Mucosa of gallbladder (tissue), 1 donor: ENCODE results near the gene SMARCA4. TPM values are rescaled to one million over a fixed set of nuclear protein-coding genes. Genes with fewer than 3 reads are reported as not detected.
"Not testable (repeated sequence)": the region's sequence is repeated elsewhere in the genome, so short reads cannot be mapped to it uniquely, and the experiment has no call there.

Experiments used
- DNase-seq: peaks from one replicate; pipeline ENCODE4 v3.0.0-alpha.2; 2020; ENCODE audit warnings: low spot score
- total RNA-seq: library from RNA; stranded (reverse); gene quantifications from one replicate; pipeline ENCODE4 v1.2.1, GENCODE V29; 2021
- donor health status: DM: no; HTN: no; CAD: no.

The SMARCA4 gene
- total RNA-seq, 1 donor from 2014 or later: 95.5 TPM

DNA sequence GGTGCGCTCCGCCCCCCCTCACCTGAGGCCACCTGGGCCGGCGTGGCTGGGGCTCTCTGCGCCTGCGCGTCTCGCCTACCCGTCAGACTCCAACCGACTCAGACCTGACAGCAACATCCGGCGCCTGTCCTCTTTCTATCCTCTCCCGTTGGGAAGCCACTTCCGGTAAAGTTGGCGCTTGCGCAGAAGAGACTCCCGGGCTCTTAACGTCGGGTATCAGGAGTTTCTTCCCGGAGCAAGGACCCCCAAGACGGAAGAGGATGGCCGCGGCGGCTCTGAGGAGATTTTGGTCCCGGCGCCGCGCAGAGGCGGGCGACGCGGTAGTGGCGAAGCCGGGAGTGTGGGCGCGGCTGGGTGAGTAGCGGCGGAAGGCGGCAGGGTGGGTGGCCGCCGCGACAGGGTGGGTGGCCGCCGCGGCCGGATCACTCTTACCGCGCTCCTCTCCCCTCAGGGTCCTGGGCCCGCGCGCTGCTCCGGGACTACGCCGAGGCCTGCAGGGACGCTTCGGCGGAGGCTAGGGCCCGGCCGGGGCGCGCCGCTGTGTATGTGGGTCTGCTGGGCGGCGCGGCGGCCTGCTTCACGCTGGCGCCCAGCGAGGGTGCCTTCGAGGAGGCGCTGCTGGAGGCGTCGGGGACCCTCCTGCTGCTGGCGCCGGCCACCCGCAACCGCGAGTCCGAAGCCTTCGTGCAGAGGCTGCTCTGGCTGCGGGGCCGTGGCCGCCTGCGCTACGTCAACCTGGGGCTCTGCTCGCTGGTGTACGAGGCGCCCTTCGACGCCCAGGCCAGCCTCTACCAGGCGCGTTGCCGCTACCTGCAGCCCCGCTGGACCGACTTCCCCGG, 32.0 kb upstream of the SMARCA4 start, which contains the start of the genes TIMM29 and YIPF2:
TSS of gene TIMM29 (plus strand) at position 249 of the 839 bp plus-strand sequence. CDS start at position 261, 12 bp downstream.
TSS of gene YIPF2 (minus strand) at position 77 of the 839 bp plus-strand sequence. CDS start 229 bp downstream, outside the sequence.
- DNase-seq: peak; percentile 98

DNA sequence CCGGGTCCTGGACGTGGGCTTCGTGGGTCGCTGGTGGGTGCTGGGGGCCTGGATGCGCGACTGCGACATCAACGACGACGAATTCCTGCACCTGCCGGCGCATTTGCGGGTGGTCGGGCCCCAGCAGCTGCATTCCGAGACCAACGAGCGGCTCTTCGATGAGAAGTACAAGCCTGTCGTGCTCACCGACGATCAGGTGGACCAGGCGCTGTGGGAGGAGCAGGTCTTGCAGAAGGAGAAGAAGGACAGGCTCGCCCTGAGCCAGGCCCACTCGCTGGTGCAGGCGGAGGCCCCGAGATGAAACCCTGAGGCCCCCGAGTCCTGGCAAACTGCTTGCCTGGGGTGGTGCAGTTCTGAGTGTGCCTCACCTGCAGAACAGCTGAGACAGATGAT, 31.4 kb upstream of the SMARCA4 start:
- DNase-seq: no peak

DNA sequence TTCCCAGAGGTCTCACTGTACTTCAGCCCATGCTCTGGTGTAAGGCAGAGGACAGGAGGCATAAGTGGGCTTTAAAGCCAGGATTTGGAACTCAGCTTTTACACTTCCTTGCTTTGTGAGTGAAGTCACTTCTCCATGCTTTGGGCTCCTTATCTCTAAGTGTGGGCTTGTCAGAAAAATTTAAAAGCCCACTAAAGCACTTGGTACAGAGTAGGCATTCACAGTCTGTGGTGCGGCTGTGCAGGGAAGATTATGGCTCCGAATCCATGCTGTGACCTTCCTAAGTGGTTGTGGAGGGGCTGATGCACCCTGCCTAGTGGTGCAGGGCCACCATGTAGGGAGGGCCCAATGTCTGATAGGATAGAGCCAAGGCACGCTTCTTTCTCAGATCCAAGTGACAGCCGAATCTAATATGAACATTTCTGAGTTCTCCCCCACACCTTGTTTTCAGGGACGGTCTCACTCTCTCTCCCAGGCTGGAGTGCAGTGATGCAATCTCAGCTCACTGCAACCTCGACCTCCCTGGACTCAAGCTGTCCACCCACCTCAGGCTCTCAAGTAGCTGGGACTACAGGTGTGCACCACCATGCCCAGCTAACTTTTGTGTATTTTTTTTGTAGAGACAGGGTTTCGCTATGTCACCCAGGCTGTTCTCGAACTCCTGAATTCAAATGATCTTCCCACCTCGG, 25.3 kb upstream of the SMARCA4 start:
- no peak for DNase-seq

DNA sequence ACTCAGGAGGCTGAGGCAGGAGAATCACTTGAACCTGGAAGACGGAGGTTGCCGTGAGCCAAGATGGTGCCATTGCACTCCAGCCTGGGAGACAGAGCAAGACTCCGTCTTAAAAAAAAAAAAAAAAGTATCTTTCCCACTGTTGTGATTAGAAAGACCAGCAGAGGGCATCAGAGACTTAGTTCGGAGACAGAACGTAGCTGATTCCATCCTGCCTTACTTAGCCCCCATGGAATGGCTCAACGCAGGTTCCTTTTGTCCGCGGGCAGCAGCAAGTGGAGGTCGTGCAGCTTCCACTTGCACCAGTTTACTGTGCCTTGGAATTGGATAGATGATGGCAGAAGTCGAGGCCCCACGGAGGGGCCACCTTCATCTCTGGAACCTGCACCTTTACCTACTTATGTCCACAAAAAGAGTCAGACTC, 24.2 kb upstream of the SMARCA4 start:
- DNase-seq: peak; percentile 51

DNA sequence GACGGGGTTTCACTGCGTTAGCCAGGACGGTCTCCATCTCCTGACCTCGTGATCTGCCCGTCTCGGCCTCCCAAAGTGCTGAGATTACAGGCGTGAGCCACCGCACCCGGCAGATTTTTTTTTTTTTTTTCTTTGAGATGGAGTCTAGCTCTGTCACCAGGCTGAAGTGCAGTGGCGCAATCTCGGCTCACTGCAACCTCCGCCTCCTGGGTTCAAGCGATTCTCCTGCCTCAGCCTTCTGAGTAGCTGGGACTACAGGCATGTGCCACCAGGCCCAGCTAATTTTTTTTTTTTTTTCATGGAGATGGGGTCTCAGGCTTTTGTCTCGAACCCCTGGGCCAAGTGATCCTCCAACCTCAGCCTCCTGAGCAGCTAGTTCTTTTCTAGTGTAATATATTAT, 19.2 kb upstream of the SMARCA4 start:
- DNase-seq: not testable (repeated sequence)

DNA sequence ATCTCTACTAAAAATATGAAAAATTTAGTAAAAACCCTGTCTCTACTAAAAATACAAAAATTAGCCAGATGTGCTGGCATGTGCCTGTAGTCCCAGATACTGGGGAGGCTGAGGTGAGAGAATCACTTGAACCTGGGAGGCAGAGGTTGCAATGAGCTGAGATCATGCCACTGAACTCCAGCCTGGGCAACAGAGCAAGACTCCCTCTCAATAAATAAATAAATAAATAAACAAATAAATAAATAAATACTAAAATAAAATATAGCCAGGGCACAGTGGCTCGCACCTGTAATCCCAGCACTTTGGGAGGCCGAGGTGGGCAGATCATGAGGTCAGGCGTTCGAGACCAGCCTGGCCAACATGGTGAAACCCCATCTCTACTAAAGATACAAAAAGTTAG, 17.4 kb upstream of the SMARCA4 start:
- not testable (repeated sequence) for DNase-seq

DNA sequence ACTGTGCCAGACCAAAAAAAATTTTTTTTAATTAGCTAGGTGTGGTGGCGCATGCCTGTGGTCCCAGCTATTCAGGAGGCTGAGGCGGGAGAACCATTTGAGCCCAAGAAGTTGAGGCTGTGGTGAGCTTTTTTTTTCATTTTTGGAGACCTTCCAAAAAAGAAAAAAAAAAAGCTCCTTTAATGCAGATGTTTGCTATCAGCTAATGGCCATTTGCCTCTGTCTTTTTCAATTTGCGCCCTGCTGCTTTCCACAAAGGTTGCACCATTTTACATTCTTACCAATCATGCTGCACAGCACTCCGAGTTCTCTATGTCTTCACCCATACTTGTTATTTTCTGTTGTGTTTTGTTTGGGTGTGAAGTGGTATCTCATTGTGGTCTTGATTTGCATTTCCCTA, 15.6 kb upstream of the SMARCA4 start:
- DNase-seq: no peak

DNA sequence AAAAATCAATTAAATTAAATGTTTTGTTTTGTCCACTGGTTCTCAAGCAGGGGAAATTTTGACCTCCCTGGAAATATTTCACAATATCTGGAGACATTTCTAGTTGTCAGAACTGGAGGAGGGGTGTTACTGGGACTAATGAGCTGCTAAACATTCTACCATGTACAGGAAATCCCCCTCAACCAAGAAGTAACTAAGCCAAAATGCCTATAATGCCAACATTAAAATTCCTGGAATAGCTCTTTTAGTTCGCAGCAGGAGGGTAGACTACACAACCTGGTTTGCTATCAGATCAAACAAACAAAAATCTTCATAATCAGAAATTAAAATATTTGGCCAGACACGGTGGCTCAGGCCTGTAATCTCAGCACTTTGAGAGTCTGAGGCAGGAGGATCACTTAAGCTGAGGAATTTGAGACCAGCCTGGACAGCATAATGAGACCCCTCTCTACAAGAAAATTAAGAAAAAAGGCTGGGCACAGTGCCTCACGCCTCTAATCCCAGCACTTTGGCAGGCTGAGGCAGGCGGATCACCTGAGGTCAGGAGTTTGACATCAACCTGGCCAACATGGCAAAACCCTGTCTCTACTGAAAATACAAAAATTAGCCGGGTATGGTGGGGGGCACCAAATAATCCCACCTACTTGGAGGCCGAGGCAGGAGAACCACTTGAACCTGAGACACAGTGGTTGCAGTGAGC, 13.7 kb upstream of the SMARCA4 start:
- no peak for DNase-seq

DNA sequence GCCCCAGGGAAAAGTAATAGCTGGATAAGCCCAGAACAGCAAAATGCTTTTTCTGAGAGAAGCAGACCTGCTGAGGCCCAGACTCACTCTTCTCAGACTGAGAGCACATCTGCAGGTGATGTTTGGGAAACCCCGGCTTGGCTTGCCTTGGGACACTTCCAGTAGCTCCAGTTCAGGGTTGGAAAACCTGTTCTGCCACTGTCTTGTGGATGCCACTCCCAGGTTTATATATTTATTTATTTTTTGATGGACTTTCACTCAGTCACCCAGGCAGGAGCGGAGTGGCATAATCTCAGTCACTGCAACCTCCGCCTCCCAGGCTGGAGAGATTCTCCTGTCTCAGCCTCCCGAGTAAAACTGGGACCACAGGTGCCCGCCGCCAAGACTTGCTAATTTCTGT, 8.0 kb upstream of the SMARCA4 start:
- DNase-seq: peak; percentile 79

DNA sequence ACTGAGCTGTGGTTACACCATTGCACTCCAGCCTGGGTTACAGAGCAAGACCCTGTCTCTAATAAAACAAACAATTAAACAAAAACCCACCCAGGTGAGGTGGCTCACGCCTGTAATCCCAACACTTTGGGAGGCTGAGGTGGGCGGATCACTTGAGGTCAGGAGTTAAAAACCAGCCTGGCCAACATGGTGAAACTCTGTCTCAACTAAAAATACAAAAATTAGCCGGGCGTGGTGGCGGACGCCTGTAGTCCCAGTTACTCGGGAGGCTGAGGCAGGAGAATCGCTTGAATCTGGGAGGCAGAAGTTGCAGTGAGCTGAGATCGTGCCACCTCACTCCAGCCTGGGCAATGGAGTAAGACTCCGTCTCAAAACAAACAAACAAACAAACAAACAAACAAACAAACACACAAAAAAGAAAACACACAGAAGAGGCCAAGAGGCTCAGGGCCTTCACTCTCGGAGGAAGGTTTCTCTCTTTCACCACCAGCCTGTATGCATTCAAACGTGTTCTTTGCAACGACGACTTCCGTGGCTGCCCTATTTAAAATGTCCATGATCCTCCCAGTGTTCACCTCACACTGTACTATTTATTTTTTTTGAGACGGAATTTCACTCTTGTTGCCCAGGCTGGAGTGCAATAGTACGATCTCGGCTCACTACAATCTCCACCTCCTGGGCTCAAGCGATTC, 1.4 kb upstream of the SMARCA4 start:
- not testable (repeated sequence) for DNase-seq

DNA sequence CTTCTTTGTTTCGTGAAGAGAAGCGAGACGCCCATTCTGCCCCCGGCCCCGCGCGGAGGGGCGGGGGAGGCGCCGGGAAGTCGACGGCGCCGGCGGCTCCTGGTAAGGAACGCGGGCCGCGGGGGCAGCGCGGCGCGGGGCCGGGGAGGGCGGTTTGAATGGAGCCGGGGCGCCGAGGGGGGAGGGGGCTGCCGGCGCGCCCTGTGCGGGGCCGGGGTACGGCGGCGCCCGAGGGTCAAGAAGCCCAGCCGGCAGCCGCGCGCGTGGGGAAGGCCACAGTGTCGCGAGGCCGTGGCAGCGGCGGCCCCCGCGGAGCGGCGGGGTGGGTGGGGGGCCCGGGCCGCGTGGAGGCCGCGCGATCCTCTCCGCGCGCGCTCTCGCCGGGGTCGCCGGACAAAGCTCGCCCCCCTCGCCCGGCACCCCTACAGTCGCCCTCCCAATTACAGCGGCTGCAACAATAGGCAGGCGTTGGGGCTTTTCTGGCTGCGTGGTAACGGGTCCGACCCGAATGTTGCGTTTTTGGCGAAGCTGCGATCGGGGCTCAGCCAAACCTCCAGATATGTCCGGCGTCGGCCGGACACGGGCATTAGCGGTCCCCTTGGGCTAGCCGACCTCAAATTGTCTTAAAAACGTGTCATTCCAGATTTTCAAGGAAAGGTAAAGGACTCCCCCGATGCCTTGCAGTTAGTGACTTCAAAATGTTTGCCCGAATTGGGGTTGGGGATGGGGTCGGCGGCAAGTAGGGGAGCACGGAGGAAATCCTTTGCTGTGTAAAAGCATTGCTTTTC, 437 bp downstream of the SMARCA4 start:
- peak; percentile 18 for DNase-seq

DNA sequence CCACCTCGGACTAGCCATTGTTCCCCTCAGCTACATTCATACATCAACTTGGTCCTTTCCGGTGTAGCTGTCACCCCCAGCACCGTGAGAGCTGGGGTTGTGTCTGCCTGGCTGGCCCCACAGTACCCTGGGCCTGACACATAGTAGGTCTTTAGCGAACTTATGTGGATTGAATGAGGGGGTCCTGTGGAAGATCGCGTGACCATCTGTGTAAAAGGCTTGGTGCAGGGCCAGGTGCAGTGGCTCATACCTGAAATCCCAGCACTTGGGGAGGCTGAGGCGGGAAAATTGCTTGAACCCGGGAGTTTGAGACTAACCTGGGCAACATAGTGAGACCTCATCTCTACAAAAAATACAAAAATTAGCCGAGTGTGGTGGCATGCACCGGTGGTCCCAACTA, 2.0 kb downstream of the SMARCA4 start:
- DNase-seq: no peak

DNA sequence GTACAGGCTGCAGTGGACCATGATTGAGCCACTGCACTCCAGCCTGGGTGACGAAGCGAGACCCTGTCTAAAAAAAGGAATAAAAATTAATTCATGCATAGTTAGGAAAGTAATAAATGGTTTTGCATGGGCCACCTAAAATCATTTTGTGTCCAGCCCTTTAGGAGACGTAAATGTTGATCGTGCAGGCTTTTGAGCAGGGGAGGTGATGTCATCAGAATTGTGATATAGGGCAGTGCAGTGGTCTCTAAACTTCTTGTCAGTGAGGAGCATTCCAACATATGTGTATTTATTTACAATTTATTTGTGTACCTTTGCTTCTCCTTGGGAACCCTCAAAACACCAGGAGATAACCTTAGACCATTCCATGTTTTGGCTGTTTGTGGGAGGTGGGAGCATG, 3.0 kb downstream of the SMARCA4 start:
- no peak for DNase-seq

DNA sequence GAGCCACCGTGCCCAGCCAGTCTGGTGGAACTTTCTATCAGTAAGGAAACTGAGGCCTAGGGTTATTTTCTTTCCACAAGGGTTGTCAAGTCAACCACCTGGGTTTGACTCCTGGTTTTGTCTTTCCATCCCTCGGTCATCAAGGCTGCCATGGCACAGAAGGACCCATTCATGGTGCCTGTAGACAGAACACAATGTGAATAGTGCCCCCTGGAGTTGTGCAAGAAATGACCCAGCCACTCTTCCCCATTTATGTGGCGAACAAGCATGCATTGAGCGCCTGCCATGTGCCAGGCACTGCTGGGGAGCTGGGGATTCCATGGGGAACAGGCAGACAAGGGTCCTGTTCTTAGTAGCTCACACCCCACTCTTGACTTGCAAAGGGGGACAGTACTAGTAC, 4.1 kb downstream of the SMARCA4 start:
- no peak for DNase-seq

DNA sequence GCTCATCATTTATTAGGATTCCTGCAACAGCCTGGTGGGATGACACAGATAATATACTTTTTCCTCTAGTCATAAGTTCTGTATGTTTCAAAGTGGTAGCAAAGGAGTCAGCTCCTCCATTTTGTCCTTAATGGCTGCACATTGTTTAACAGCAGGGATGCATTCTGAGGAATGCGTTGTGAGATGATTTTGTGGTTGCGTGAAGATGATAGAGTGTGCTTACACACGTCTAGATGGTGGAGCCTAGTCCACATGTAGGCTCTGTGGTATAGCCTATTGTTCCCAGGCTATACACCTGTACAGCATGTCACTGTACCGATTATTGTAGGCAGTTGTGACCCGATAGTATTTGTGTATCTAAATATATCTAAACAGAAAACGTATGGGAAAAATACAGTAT, 4.6 kb downstream of the SMARCA4 start:
- no peak for DNase-seq

DNA sequence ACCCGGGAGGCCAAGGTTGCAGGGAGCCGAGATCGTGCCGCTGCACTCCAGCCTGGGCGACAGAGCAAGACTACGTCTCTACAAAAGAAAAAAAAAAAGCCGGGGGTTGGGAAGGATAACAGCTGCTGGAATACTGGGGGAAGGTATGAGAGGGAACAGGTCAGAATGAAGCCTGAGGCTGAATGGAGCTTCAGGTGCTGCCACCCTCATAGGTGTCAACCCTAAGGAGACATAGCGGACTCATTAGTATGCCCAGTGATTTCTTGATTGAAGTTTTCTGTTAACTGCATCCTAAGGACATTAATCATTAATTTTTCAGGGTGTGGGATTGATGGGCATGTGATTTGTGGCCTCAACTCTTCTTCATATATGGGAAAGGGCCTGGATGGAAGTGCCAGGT, 6.0 kb downstream of the SMARCA4 start:
- DNase-seq: no peak

DNA sequence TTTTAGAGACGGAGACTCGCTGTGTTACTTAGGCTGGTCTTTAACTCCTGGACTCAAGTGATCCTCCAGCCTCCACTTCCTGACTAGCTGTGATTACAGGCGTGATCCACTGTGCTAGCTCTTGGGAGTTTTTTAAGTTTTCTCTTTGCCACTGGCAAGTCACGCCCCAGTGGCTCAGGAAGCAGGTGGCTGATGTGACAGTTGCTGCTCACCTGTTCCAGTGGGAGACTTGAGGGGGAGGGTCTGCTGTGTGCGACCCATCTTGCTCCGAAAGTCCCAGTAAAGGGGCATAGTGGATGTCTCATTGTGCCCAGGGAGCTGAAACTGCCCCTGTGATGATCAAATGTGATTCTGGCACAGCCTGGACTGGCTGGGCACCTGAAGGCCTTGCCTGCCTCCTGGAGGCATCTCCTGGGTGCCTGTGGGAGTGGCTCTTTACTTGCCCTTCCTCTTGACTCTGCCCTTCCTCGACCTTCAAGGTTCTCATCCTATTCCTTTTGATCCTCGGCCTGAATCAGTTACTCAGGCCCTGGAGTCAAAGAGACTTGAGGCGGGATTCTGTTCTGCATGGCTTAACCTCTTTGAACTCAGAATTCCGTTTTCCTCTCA, 7.8 kb downstream of the SMARCA4 start:
- DNase-seq: no peak

DNA sequence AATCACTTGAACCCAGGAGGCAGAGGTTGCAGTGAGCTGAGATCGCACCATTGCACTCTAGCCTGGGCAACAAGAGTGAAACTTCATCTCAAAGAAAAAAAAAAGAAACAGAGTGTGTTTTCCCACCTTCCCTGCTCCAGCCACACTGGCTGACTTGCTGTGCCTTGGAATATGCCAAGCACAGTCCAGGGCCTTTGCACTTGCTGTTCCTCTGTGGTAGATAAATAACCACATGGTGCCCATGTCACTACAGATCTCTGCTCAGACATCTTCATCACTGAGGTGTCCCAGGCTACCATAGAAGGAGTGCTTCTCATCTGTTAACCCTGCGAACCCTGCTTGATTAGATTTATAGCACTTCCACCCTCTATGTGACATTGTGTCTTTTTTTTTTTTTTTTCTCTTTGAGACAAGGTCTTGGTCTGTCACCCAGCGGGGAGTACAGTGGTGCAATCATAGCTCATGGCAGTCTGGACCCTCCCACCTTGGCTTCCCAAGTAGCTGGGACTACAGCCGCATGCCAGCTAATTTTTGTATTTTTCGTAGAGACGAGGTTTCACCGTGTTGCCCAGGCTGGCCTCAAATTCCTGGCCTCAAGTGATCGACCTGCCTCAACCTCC, 10.4 kb downstream of the SMARCA4 start:
- no peak for DNase-seq

DNA sequence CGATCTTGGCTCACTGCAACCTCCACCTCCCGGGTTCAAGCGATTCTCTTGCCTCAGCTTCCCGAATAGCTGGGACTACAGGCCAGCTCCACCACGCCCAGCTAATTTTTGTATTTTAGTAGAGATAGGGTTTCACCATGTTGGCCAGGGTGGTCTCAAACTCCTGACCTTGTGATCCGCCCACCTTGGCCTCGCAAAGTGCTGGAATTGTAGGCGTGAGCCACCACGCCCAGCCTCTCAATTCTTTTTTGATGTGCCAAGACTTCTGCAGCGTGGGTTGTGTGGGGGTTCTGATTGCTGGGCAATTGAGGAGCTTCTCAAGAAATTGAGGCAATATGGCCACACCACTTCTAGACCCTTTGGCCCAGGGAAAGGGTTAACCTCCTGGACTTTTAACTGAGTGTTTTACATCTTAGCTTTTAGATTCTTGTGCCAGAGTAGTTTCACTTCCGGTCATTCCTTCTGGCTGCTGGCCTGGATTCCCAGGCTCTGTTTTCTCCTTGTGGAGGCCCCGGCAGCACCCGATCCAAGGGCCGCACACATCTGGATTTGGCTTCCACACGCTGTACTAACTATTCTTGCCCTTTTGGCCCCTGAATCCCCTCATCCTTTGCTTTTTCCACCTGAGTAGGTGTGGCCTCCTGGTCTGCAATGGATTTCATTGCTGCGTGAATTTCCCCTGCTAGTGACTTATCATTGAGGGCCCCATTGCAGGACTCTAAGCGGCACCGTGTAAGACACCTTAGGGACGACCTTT, 14.7 kb downstream of the SMARCA4 start:
- peak; percentile 58 for DNase-seq
